Measurements from ENCODE around the gene RASGRF2.

DNA sequence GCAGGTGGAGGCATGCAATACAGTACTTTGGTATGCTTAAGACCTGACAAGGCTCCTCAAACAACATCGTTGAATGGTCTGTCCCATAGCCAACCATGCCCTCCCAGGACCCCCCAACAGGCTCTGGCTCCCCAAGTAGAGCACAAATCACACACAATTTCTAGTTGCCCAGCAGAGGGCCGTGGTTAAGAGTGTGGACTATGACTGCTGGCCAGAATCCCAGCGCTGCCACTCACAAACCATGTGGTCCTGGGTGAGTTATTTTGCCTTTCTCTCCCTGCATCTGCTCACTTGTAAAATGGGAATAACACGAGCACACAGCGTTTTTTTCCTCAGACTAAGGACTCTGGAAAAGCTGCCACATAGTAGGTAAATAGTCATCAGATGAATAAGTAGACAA lies 279.4 kb downstream of the RASGRF2 start:
- no peak for TF ChIP-seq POLR2A (IDR thresholded peaks at IDR 0.05; ENCODE audit: low read depth, low read length)
- TF ChIP-seq POLR2AphosphoS5 (IDR thresholded peaks at IDR 0.05; ENCODE audit: low read depth, low read length), result no peak
- TF ChIP-seq TAF1 (IDR thresholded peaks at IDR 0.05; ENCODE audit: borderline replicate concordance, low read depth, low read length), result no peak
